GM12872 (cell line): ENCODE data around the gene LIMS1.

Experiments used
- TF ChIP-seq, protein P1 (sequence below): IDR thresholded peaks from 3 replicates; pipeline ENCODE4 v1.5.1; 2011; ENCODE audit warnings: low read depth, mild to moderate bottlenecking, low read length, moderate library complexity; ENCODE audit not compliant: insufficient read depth

Gene LIMS1

DNA sequence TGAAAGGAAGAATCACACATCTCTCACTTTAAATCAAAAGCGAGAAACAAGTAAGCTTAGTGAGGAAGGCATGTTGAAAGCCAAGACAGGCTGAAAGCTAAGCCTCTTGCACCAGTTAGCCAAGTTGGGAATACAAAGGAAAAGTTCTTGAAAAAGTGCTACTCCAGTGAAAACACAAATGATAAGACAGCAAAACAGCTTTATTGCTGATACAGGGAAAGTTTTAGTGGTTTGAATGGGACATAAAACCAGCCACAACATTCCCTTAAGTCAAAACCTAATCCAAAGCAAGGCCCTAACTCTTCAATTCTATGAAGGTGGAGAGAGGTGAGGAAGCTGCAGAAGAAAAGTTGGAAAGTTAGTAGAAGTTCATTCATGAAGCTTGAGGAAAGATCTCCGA is 28.0 kb downstream of the LIMS1 start:
- TF ChIP-seq, protein P1, sequence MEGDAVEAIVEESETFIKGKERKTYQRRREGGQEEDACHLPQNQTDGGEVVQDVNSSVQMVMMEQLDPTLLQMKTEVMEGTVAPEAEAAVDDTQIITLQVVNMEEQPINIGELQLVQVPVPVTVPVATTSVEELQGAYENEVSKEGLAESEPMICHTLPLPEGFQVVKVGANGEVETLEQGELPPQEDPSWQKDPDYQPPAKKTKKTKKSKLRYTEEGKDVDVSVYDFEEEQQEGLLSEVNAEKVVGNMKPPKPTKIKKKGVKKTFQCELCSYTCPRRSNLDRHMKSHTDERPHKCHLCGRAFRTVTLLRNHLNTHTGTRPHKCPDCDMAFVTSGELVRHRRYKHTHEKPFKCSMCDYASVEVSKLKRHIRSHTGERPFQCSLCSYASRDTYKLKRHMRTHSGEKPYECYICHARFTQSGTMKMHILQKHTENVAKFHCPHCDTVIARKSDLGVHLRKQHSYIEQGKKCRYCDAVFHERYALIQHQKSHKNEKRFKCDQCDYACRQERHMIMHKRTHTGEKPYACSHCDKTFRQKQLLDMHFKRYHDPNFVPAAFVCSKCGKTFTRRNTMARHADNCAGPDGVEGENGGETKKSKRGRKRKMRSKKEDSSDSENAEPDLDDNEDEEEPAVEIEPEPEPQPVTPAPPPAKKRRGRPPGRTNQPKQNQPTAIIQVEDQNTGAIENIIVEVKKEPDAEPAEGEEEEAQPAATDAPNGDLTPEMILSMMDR = no peak

GRCh38 chr2:108564510-108564909 is 30.2 kb downstream of the LIMS1 start:
- TF ChIP-seq, protein P1 = no peak

- TF ChIP-seq, protein P1 = no peak
Measured at GRCh38 chr2:108565778-108566375, 31.6 kb downstream of the LIMS1 start.

DNA sequence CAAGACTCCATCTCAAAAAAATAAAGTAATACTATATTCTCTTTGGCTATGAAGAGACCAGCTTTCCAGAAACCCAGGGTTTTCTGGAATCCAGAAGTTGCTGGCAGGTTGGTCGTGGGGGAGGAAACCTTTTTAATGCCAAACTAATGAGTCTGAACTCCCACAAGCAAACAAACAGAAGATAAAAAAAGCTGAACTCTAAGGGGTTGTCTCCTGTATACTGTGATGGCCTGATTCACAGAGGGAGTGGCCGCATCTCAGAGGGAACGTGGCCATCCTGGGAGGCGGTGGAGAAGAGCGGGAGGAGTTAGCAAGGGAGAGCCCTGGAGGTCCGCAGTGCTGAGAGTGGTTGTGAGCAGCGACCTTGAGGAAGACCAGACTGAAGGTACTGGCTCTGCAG is 36.1 kb downstream of the LIMS1 start:
- TF ChIP-seq, protein P1 = no peak

GRCh38 chr2:108571286-108571685 is 37.0 kb downstream of the LIMS1 start:
- TF ChIP-seq, protein P1 = no peak

GRCh38 chr2:108573061-108573460 is 38.8 kb downstream of the LIMS1 start:
- TF ChIP-seq, protein P1 = no peak

GRCh38 chr2:108574332-108574731 is 40.1 kb downstream of the LIMS1 start:
- TF ChIP-seq, protein P1 = no peak
